ENCODE results near the gene GNA12.
A peak's percentile ranks its signal among the peaks of the same experiment; 100 is the strongest.
"Not testable (repeated sequence)": the region's sequence is repeated elsewhere in the genome, so short reads cannot be mapped to it uniquely, and the experiment has no call there.

GNA12 gene

GRCh38 chr7:2864204-2864985 lies 20.3 kb upstream of the GNA12 start:
- no peak for DNase-seq (ENCODE audit: low spot score)

- peak; percentile 91 for DNase-seq (ENCODE audit: low spot score)
These were observed 19.5 kb upstream of the GNA12 start for GRCh38 chr7:2863461-2864066.

- no peak for DNase-seq (ENCODE audit: low spot score)
These were observed 18.8 kb upstream of the GNA12 start for GRCh38 chr7:2862831-2863361.

GRCh38 chr7:2861509-2861908 lies 17.4 kb upstream of the GNA12 start:
- no peak for DNase-seq (ENCODE audit: low spot score)

- DNase-seq (ENCODE audit: low spot score): no peak
These were observed 16.6 kb upstream of the GNA12 start for GRCh38 chr7:2860627-2861133.

- DNase-seq (ENCODE audit: low spot score): no peak
These were observed 15.8 kb upstream of the GNA12 start for GRCh38 chr7:2859952-2860351.

- no peak for DNase-seq (ENCODE audit: low spot score)
These were observed 14.5 kb upstream of the GNA12 start for GRCh38 chr7:2858621-2859020.

- DNase-seq (ENCODE audit: low spot score): no peak
These were observed 12.5 kb upstream of the GNA12 start for GRCh38 chr7:2856388-2857169.

GRCh38 chr7:2855386-2855785 lies 11.3 kb upstream of the GNA12 start:
- no peak for DNase-seq (ENCODE audit: low spot score)

GRCh38 chr7:2853552-2853951 lies 9.4 kb upstream of the GNA12 start:
- not testable (repeated sequence) for DNase-seq (ENCODE audit: low spot score)

GRCh38 chr7:2853147-2853546 lies 9.0 kb upstream of the GNA12 start:
- DNase-seq (ENCODE audit: low spot score): no peak

GRCh38 chr7:2851497-2851896 lies 7.4 kb upstream of the GNA12 start:
- no peak for DNase-seq (ENCODE audit: low spot score)

GRCh38 chr7:2849941-2850766 lies 6.0 kb upstream of the GNA12 start:
- DNase-seq (ENCODE audit: low spot score): no peak

- DNase-seq (ENCODE audit: low spot score): no peak
These were observed 1.0 kb upstream of the GNA12 start for GRCh38 chr7:2845034-2845592.

- peak; percentile 81 for DNase-seq (ENCODE audit: low spot score)
These were observed 376 bp downstream of the GNA12 start for GRCh38 chr7:2843711-2844152.

GRCh38 chr7:2843191-2843685 lies 870 bp downstream of the GNA12 start:
- no peak for DNase-seq (ENCODE audit: low spot score)

- DNase-seq (ENCODE audit: low spot score): no peak
These were observed 2.2 kb downstream of the GNA12 start for GRCh38 chr7:2841907-2842306.

GRCh38 chr7:2840458-2840857 lies 3.6 kb downstream of the GNA12 start:
- no peak for DNase-seq (ENCODE audit: low spot score)

- no peak for DNase-seq (ENCODE audit: low spot score)
These were observed 5.1 kb downstream of the GNA12 start for GRCh38 chr7:2838873-2839578.

- DNase-seq (ENCODE audit: low spot score): no peak
These were observed 5.7 kb downstream of the GNA12 start for GRCh38 chr7:2838451-2838850.

Measured in AG08396 (cell line).